Ovary (tissue), 9 donors: ENCODE measurements around the gene CAPN6. TPM values are rescaled to one million over a fixed set of nuclear protein-coding genes. Genes with fewer than 3 reads are reported as not detected.

Experiments
- DNase-seq, 5 donors: peaks; one replicate each; pipeline ENCODE4 v3.0.0-alpha.2; 2019 to 2020
- H3K27ac ChIP-seq, 2 donors: fragments of 200-600 bp; one replicate each; pipeline versions ENCODE4 v1.5.1 to v1.8.0; 2019 to 2022
- H3K27me3 ChIP-seq: fragments of 200-600 bp; one replicate; pipeline ENCODE4 v1.8.0; 2022
- H3K36me3 ChIP-seq: fragments of 200-600 bp; sonication (generic); one replicate; pipeline ENCODE4 v1.5.1; 2019
- H3K4me1 ChIP-seq: one replicate; pipeline ENCODE4 v1.8.1; 2013; ENCODE audit warnings: mild to moderate bottlenecking, moderate library complexity; ENCODE audit not compliant: insufficient read depth
- H3K4me3 ChIP-seq: fragments of 200-600 bp; sonication (generic); one replicate; pipeline ENCODE4 v1.5.1; 2017
- H3K9me3 ChIP-seq, 2 donors: fragments of 200-600 bp in 1 of 2; sonication (generic) in 1 of 2; one replicate each; pipeline versions ENCODE4 v1.5.1 to v1.8.1; 2013 to 2019; ENCODE audit warnings: mild to moderate bottlenecking in 1 of 2, moderate library complexity in 1 of 2
- CTCF ChIP-seq, 3 donors: fragments of 450-650 bp in 2 of 3; fragments of 200-600 bp in 1 of 3; IDR thresholded peaks; one replicate each; pipeline versions ENCODE4 v1.5.1 to v1.8.0; 2016 to 2022; ENCODE audit warnings: antibody characterized with exemption in 3 of 3, mild to moderate bottlenecking in 1 of 3
- EP300 ChIP-seq: sonication (generic); formaldehyde crosslinking; IDR thresholded peaks from one replicate; pipeline ENCODE4 v1.6.1; 2017; ENCODE audit warnings: antibody characterized with exemption
- POLR2A ChIP-seq: fragments of 450-650 bp; IDR thresholded peaks from one replicate; pipeline ENCODE4 v1.6.1; 2017; ENCODE audit warnings: antibody characterized with exemption, mild to moderate bottlenecking, moderate library complexity
- WGBS, 3 donors: extraction: QIAGEN DNeasy Blood & Tissue Kit in 1 of 3; methylation state at CpG; one replicate each; pipeline versions ENCODE4 v1.1.5 to v1.1.7; 2013 to 2017; 5-methylcytosine and 5-hydroxymethylcytosine counted together
- intact Hi-C, 4 donors: fragments of 100-400 bp; cut with DNase I; formaldehyde crosslinking; loops; one replicate each; pipeline versions ENCODE4 v1.11.0 to v1.15.1; 2022 to 2023
- polyA plus RNA-seq, 2 donors: library from polyadenylated mRNA; stranded (reverse); fragments of 200-250 nt in 1 of 2; fragments of 350-450 nt in 1 of 2; fragmentation: Illumina TruSeq in 1 of 2; extraction: RNeasy Lipid Tissue Mini Kit (QIAGEN cat#74804) in 1 of 2; gene quantifications; one replicate each; pipeline ENCODE4 v1.2.3, GENCODE V29; 2013 to 2014
- total RNA-seq, 7 donors: library from RNA; depleted of rRNA in 2 of 7; stranded (reverse); fragments of >200 nt in 2 of 7; fragmentation: NEBNext Ultra II Directional in 3 of 7; extraction: Animal tissue kit (Norgen Biotek cat#: 25700) in 3 of 7; gene quantifications; one replicate each; pipeline versions ENCODE4 v1.1.0 to v1.2.4, GENCODE V29; 2016 to 2023
- donor health status: DM: no; HTN: no; CAD: no; lungs with moderate emphysema.
- donor health status: DM: no; HTN: no; CAD: no.
- donor health status: Bipolar disorder and iron deficiency.
- donor health status: DM: yes; HTN: yes; CAD: no.
- donor health status: DM: no; HTN: no; CAD: no.
- donor health status: DM: yes; HTN: yes; CAD: no.

The CAPN6 gene
- total and polyA plus RNA-seq, 9 donors = 1.4 to 13.5 (median 2.1) TPM

GRCh38 chrX:111265486-111265885 lies 4.8 kb downstream of the CAPN6 start:
- Histone ChIP-seq H3K9me3 (no peaks in the 10 kb centered on the region), H3K27me3 (no peaks in the 10 kb centered on the region), H3K27ac (no peak overlapping the region), H3K4me1 (no peaks in the 10 kb centered on the region), H3K4me3 (no peak overlapping the region), H3K36me3 (no peaks in the 10 kb centered on the region)
- WGBS, 3 donors = 55 to 64% (median 56%) methylated on average over 2 of the region's 2 CpGs
- no peak for DNase-seq
- TF ChIP-seq EP300 (no peak), POLR2A (no peak)
- intact Hi-C loops = loop anchor here in 1 of 4 donors (5.0 kb wide), 1 partner anchor 342 kb away; no protein-coding TSS in a partner anchor

- Histone ChIP-seq H3K9me3 (no peaks in the 10 kb centered on the region), H3K27ac (no peak overlapping the region), H3K4me3 (no peak overlapping the region), H3K27me3 (no peaks in the 10 kb centered on the region), H3K4me1 (no peaks in the 10 kb centered on the region), H3K36me3 (no peaks in the 10 kb centered on the region)
- no peak for DNase-seq
- intact Hi-C loops = no loop called here
- no peak for TF ChIP-seq CTCF (IDR thresholded peaks at IDR 0.05)
- TF ChIP-seq POLR2A = no peak
- TF ChIP-seq EP300 = no peak
- 61 to 72% (median 69%) methylated on average over 2 of the region's 2 CpGs for WGBS, 3 donors
These were observed 5.9 kb downstream of the CAPN6 start for GRCh38 chrX:111264385-111264784.

GRCh38 chrX:111262086-111262485 lies 8.2 kb downstream of the CAPN6 start:
- WGBS, 3 donors = 17 to 26% (median 25%) methylated on average over 3 of the region's 3 CpGs
- H3K27me3 ChIP-seq = no peaks in the 10 kb centered on the region
- TF ChIP-seq POLR2A (no peak), EP300 (no peak), CTCF (IDR thresholded peaks at IDR 0.05) (no peak)
- DNase-seq = no peak
- H3K27ac ChIP-seq = no peak overlapping the region
- intact Hi-C loops = no loop called here
- H3K36me3 ChIP-seq = no peaks in the 10 kb centered on the region
- H3K4me3 ChIP-seq = no peak overlapping the region
- H3K9me3 ChIP-seq = no peaks in the 10 kb centered on the region
- H3K4me1 ChIP-seq = no peaks in the 10 kb centered on the region

GRCh38 chrX:111260451-111260850 lies 9.8 kb downstream of the CAPN6 start:
- no peak for DNase-seq
- 55 to 63% (median 57%) methylated on average over 3 of the region's 3 CpGs for WGBS, 3 donors
- H3K36me3 ChIP-seq = no peaks in the 10 kb centered on the region
- H3K4me1 ChIP-seq = no peaks in the 10 kb centered on the region
- no peaks in the 10 kb centered on the region for H3K9me3 ChIP-seq
- H3K4me3 ChIP-seq = no peak overlapping the region
- no peak overlapping the region for H3K27ac ChIP-seq
- intact Hi-C loops = no loop called here
- H3K27me3 ChIP-seq = no peaks in the 10 kb centered on the region
- TF ChIP-seq CTCF (IDR thresholded peaks at IDR 0.05) = no peak
- no peak for TF ChIP-seq EP300
- TF ChIP-seq POLR2A = no peak

- WGBS, 3 donors = 64 to 70% (median 68%) methylated on average over 3 of the region's 3 CpGs
- intact Hi-C loops = no loop called here
These were observed 10.7 kb downstream of the CAPN6 start for GRCh38 chrX:111259559-111259958.

More at GRCh38 chrX:111259559-111259958, 10.7 kb downstream of the CAPN6 start:
- H3K4me1 ChIP-seq = no peaks in the 10 kb centered on the region
- H3K9me3 ChIP-seq = no peaks in the 10 kb centered on the region
- H3K27me3 ChIP-seq = no peaks in the 10 kb centered on the region
- no peak overlapping the region for H3K27ac ChIP-seq
- no peak overlapping the region for H3K4me3 ChIP-seq
- no peak for DNase-seq
- TF ChIP-seq CTCF (IDR thresholded peaks at IDR 0.05) (no peak), POLR2A (no peak), EP300 (no peak)
- H3K36me3 ChIP-seq = no peaks in the 10 kb centered on the region
